Stomach (tissue), 4 donors: ENCODE measurements around the gene MLLT6.

Experiments
- POLR2A ChIP-seq, 4 donors: fragments of 450-650 bp; IDR thresholded peaks; one replicate each; pipeline ENCODE4 v1.6.1; 2016; ENCODE audit warnings: antibody characterized with exemption in 4 of 4, control low read depth in 2 of 4, mild to moderate bottlenecking in 1 of 4, moderate library complexity in 1 of 4
- POLR2AphosphoS5 ChIP-seq, 3 donors: sonication (generic); formaldehyde crosslinking; IDR thresholded peaks; one replicate each; pipeline ENCODE4 v1.6.1; 2016; ENCODE audit warnings: antibody characterized with exemption in 3 of 3
- TF ChIP-seq, protein P1 (sequence below), 7 experiments: fragments of 450-650 bp in 4 of 7; fragments of 200-600 bp in 3 of 7; sonication (generic) in 3 of 7; IDR thresholded peaks; one replicate each; pipeline ENCODE4 v1.5.1; 2016 to 2019; ENCODE audit warnings: antibody characterized with exemption in 7 of 7, control low read depth in 2 of 7, mild to moderate bottlenecking in 1 of 7

DNA sequence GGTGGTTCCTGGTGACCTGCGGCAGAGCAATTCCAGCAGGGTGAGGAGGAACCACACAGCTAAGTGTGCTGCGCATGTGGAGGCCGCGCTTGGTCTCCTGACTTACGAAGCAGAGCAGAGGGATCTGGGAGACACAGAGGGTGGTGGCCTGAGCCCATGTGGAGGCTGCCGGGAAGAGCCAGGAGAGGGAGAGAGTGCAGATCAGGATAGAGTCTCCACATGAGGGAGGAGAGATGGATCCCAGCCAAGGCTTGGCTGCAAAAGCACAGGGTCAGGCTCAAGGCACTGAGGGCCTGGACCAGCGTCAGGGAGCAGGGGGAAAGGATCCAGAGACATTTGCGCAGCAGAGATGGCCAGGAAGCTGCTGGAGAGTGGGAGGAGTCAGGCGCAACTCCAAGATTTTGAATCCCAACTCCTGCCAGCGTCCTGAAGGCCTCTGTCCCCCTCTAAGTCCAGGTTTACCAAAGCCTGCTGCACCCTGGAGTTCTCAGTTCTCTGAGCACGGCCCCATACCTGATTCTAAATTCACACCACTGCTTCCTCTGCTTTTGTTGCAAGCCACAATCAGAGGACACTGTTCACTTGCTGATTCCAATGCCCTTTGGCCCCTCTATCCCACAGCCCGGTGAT is 11.3 kb upstream of the MLLT6 start:
- TF ChIP-seq, protein P1, sequence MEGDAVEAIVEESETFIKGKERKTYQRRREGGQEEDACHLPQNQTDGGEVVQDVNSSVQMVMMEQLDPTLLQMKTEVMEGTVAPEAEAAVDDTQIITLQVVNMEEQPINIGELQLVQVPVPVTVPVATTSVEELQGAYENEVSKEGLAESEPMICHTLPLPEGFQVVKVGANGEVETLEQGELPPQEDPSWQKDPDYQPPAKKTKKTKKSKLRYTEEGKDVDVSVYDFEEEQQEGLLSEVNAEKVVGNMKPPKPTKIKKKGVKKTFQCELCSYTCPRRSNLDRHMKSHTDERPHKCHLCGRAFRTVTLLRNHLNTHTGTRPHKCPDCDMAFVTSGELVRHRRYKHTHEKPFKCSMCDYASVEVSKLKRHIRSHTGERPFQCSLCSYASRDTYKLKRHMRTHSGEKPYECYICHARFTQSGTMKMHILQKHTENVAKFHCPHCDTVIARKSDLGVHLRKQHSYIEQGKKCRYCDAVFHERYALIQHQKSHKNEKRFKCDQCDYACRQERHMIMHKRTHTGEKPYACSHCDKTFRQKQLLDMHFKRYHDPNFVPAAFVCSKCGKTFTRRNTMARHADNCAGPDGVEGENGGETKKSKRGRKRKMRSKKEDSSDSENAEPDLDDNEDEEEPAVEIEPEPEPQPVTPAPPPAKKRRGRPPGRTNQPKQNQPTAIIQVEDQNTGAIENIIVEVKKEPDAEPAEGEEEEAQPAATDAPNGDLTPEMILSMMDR (IDR thresholded peaks at IDR 0.05): no peak
- no peak for TF ChIP-seq POLR2A (IDR thresholded peaks at IDR 0.05)
- TF ChIP-seq POLR2AphosphoS5 (IDR thresholded peaks at IDR 0.05): peak; percentile 33 to 75 (median 51)
